ENCODE measurements around the gene YIPF2.
A peak's percentile ranks its signal among the peaks of the same experiment; 100 is the strongest.

Gene YIPF2

GRCh38 chr19:10872546-10873107, 55.8 kb downstream of the YIPF2 start:
- no peak for DNase-seq (ENCODE audit: low read depth)
- TF ChIP-seq, protein P1, sequence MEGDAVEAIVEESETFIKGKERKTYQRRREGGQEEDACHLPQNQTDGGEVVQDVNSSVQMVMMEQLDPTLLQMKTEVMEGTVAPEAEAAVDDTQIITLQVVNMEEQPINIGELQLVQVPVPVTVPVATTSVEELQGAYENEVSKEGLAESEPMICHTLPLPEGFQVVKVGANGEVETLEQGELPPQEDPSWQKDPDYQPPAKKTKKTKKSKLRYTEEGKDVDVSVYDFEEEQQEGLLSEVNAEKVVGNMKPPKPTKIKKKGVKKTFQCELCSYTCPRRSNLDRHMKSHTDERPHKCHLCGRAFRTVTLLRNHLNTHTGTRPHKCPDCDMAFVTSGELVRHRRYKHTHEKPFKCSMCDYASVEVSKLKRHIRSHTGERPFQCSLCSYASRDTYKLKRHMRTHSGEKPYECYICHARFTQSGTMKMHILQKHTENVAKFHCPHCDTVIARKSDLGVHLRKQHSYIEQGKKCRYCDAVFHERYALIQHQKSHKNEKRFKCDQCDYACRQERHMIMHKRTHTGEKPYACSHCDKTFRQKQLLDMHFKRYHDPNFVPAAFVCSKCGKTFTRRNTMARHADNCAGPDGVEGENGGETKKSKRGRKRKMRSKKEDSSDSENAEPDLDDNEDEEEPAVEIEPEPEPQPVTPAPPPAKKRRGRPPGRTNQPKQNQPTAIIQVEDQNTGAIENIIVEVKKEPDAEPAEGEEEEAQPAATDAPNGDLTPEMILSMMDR (conservative IDR thresholded peaks at IDR 0.05; ENCODE audit: control insufficient read depth, insufficient read depth, low read depth, low read length) = no peak
- H3K4me3 ChIP-seq (ENCODE audit: control insufficient read depth, low read depth, low read length) = peak overlapping the region; percentile 89
